Prostate gland (tissue), 2 donors: ENCODE data around the gene FLOT1.

Experiments
- CTCF ChIP-seq, 4 experiments: fragments of 200-600 bp in 2 of 4; fragments of 450-650 bp in 2 of 4; sonication (generic) in 2 of 4; IDR thresholded peaks; 1 replicate in 3 of 4; 2 replicates in 1 of 4; pipeline ENCODE4 v1.5.1; 2016 to 2019; ENCODE audit warnings: antibody characterized with exemption in 4 of 4, mild to moderate bottlenecking in 2 of 4, moderate library complexity in 2 of 4
- POLR2A ChIP-seq: fragments of 450-650 bp; IDR thresholded peaks from one replicate; pipeline ENCODE4 v1.6.1; 2016; ENCODE audit warnings: antibody characterized with exemption, mild to moderate bottlenecking

- peak; percentile 26 to 84 (median 68) for TF ChIP-seq CTCF (IDR thresholded peaks at IDR 0.05)
- TF ChIP-seq POLR2A = no peak
These were observed 11.7 kb downstream of the FLOT1 start for GRCh38 chr6:30730601-30731435.
